ENCODE data around the gene FBXO36. TPM values are rescaled to one million over a fixed set of nuclear protein-coding genes. Genes with fewer than 3 reads are reported as not detected.

FBXO36 gene
- total and polyA plus RNA-seq, 10 of the 15 experiments (the other 5 are each of a cell fraction or from before 2014, with no cell fraction given): 0.79 to 2.7 (median 1.3) TPM

- ChIA-PET RAD21 (ENCODE audit: unreplicated experiment) (no interaction called here), SMC1A (ENCODE audit: uncharacterized antibody, unreplicated experiment) (interaction anchor here (0.7 to 1.0 kb wide), 3 partner anchors 33 to 148 kb away, joined by 3 read pairs; no protein-coding TSS in a partner anchor), POLR2A (no interaction called here), CTCF (interaction anchor here (1.4 kb wide), 1 partner anchor 129 kb away, joined by 3 read pairs; no protein-coding TSS in a partner anchor)
- no peaks in the 10 kb centered on the region for H4K20me1 ChIP-seq (ENCODE audit: control insufficient read depth, insufficient read depth)
- no peak for FAIRE-seq
- no peaks in the 10 kb centered on the region for H3K4me1 ChIP-seq (ENCODE audit: control insufficient read depth, insufficient read depth, low read length)
- H3K9me3 ChIP-seq (replicated peaks; ENCODE audit: control insufficient read depth, insufficient read depth, low read length): no peaks in the 10 kb centered on the region
- H3K4me2 ChIP-seq (ENCODE audit: control insufficient read depth, insufficient read depth): no peak overlapping the region
- TF ChIP-seq NFIC (IDR thresholded peaks at IDR 0.05; ENCODE audit: low read depth, low read length) (no peak), FOS (IDR thresholded peaks at IDR 0.05; ENCODE audit: borderline replicate concordance, extremely low read depth, insufficient read length) (no peak), ZNF217 (IDR thresholded peaks at IDR 0.05) (no peak), IRF5 (IDR thresholded peaks at IDR 0.05; ENCODE audit: borderline replicate concordance) (no peak), ZNF274 (IDR thresholded peaks at IDR 0.05; ENCODE audit: insufficient read depth, insufficient read length) (no peak), NKRF (conservative IDR thresholded peaks at IDR 0.05) (no peak), MEF2A (IDR thresholded peaks at IDR 0.05; ENCODE audit: insufficient read depth, low read depth, low read length) (no peak), KDM1A (IDR thresholded peaks at IDR 0.05; ENCODE audit: borderline replicate concordance) (no peak), HSF1 (IDR thresholded peaks at IDR 0.05; ENCODE audit: low read depth, low read length) (no peak), STAT3 (IDR thresholded peaks at IDR 0.05; ENCODE audit: low read depth, low read length) (no peak), NRF1 (conservative IDR thresholded peaks at IDR 0.05; ENCODE audit: low read depth, low read length) (no peak), KLF5 (IDR thresholded peaks at IDR 0.05; ENCODE audit: partially characterized antibody) (no peak), USF1 (IDR thresholded peaks at IDR 0.05; ENCODE audit: borderline replicate concordance, extremely low read length, insufficient read depth, low read depth, low read length) (no peak)
- DNase-seq (ENCODE audit: low read depth, low spot score): no peak
- no TSS peak for BruUV-seq (replicated peaks)
- H2AFZ ChIP-seq (ENCODE audit: control insufficient read depth, low read depth, low read length): no peak overlapping the region
- H3K27me3 ChIP-seq (replicated peaks in 1 of 2; ENCODE audit: control insufficient read depth in 2 of 2, insufficient read depth in 2 of 2, low read length in 1 of 2): no peaks in the 10 kb centered on the region
- H3K9ac ChIP-seq (ENCODE audit: control insufficient read depth, insufficient read depth, low read length): no peak overlapping the region
- in situ Hi-C loops (cut with MboI): no loop called here
- H3K79me2 ChIP-seq (ENCODE audit: control insufficient read depth, insufficient read depth, low read length): no peaks in the 10 kb centered on the region
- 83% methylated on average over 7 of the region's 7 CpGs for WGBS (ENCODE audit: insufficient coverage, insufficient replicate concordance, low lambda C conversion rate, missing lambda C conversion rate)
- H3K36me3 ChIP-seq (ENCODE audit: control insufficient read depth in 2 of 2, insufficient read depth in 2 of 2, low read length in 1 of 2): no peaks in the 10 kb centered on the region
- intact Hi-C loops (cut with micrococcal nuclease; ENCODE audit: unreplicated experiment): no loop called here
- ATAC-seq: no peak
- no peak overlapping the region for H3K27ac ChIP-seq (ENCODE audit: control insufficient read depth, insufficient read depth)
- no peak overlapping the region for H3K4me3 ChIP-seq
Observed at GRCh38 chr2:229930656-229931055, 8.4 kb downstream of the FBXO36 start.

Measured in GM12878 (cell line).